HepG2 (cell line): ENCODE data around the gene RGS10.
"Not testable (repeated sequence)": the region's sequence is repeated elsewhere in the genome, so short reads cannot be mapped to it uniquely, and the experiment has no call there.

Source experiments
- KLF12 ChIP-seq: sonication (generic); formaldehyde crosslinking; IDR thresholded peaks from 2 replicates; pipeline ENCODE4 v1.4.0; 2020; ENCODE audit warnings: missing genetic modification reagents, borderline replicate concordance
- MTA3 ChIP-seq: sonication (generic); formaldehyde crosslinking; IDR thresholded peaks from 2 replicates; pipeline ENCODE4 v1.4.0; 2020; ENCODE audit warnings: missing genetic modification reagents

DNA sequence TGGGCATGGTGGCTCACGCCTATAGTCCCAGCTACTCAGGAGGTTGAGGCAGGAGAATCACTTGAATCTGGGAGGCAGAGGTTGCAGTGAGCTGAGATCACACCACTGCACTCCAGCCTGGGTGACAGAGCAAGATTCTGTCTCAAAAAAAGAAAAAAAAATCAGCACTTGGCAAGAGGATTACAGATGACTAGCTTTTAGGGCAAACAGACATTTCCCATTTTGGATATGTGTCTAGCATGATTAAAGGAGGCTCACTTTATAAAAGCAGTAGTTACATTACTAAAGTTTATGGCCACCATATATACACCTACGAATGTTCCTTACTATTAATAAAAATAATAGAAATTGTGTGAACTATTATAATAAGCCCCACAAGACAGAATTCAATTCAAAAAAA, 13.6 kb upstream of the RGS10 start:
- not testable (repeated sequence) for TF ChIP-seq KLF12 (CRISPR knock-in tag); MTA3
